K562 (cell line): ENCODE data around the gene BDP1.

ENCODE experiments used
- CTCF ChIP-seq, 3 experiments: IDR thresholded peaks in 2 of 3; conservative IDR thresholded peaks in 1 of 3; 2 replicates each; pipeline ENCODE4 v1.5.1; 2011 to 2012; ENCODE audit warnings: low read length in 3 of 3, mild to moderate bottlenecking in 3 of 3, control low read depth in 2 of 3, improper control_type of control experiment in 1 of 3, inconsistent platforms in 1 of 3, low read depth in 1 of 3, mixed read lengths in 1 of 3, moderate library complexity in 1 of 3; ENCODE audit not compliant: insufficient read depth in 2 of 3
- NR2C2 ChIP-seq, 2 experiments: fragments of 200-800 bp in 1 of 2; sonication (Bioruptor generic) in 1 of 2; sonication (generic) in 1 of 2; formaldehyde crosslinking in 1 of 2; IDR thresholded peaks; 2 replicates each; pipeline versions ENCODE4 v1.6.1 to v1.8.0; 2016 to 2022; ENCODE audit warnings: mild to moderate bottlenecking in 1 of 2, missing compliant biosample characterization in 1 of 2, missing genetic modification characterization in 1 of 2, missing genetic modification reagents in 1 of 2

DNA sequence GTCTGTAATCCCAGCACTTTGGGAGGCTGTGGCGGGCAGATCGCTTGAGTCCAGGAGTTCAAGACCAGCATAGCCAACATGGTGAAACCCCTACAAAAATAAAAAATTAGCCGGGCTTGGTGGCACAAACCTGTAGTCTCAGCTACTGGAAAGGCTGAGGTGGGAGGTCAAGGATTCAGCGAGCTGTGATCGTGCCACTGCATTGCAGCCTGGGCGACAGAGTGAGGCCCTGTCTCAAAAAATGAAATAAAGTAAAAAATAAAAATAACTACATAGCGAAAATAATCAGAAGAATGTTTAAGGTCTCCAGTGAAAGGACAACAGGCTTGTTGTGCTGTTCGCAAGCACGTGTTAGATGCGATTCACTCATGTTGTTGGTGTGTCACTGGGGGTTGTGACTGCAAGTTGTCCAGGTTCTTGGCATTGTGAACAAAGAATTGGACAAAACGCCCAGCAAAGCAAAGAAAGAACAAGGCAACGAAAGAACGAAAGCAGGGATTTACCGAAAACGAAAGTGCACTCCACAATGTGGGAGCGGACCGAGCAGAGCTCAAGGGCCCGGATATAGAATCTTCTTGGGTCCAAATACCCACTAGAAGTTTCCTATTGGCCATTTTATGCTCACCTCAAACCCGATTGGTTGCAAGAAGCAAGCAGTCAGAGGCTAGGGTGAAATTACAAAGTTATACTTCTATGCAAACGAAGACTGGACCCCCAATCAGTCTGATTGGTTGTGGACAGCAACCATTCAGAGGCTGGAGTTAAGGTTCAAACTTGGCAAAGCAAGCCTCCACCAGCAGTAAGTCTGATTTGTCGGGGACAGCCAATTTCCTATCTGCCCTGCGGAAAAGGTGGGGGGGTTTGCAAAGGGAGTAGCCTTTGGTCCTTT is 130.8 kb downstream of the BDP1 start:
- TF ChIP-seq CTCF (IDR thresholded peaks at IDR 0.05 in 2 of 3, conservative IDR thresholded peaks at IDR 0.05 in 1 of 3; ENCODE audit: insufficient read depth in 2 of 3, low read depth in 1 of 3, low read length in 3 of 3) (no peak), NR2C2 (CRISPR knock-in tag; IDR thresholded peaks at IDR 0.05) (no peak), NR2C2 (tag; IDR thresholded peaks at IDR 0.05) (no peak; the same call in 1 of the 2 replicates)
